ENCODE results near the gene ATXN7L3.

The ATXN7L3 gene

DNA sequence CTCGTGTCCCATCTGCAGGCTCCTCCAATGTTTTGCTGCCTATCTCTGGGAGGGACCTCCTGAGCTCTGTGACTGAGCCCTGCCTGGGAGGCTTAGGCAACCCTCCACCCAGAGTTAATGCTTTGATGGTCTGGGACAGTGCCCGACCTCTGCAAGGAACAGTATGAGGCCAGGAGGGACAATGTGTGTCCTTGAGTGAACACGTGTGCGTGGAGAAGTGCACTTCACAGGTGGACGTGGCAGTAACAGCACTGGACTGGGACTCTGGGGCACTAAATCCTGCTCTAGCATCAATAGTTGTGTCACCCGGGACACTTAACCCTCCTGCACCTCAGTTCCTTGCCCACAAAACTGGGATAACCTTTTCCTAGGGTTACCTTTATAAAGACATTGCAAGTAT lies 15.2 kb upstream of the ATXN7L3 start (continued):
- TF ChIP-seq ZNF10 (tag by site-specific recombination; IDR thresholded peaks at IDR 0.05) = no peak
- no peak for TF ChIP-seq ZBTB21 (tag by site-specific recombination; IDR thresholded peaks at IDR 0.05)
- TF ChIP-seq ZSCAN23 (tag by site-specific recombination; IDR thresholded peaks at IDR 0.05) = no peak

DNA sequence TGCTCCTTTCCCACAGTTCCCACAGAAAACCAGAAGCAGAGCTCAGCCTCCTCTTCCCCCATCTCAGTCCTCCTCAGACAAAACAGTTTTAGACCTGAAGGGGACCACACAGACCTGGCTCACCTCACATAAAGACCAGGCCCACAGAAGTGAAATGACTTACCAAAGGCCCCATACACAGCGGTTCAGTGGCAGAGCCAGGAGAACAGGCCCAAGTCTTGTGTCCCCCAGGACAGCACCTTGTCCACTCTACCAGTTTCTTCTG lies 14.5 kb upstream of the ATXN7L3 start:
- H3K36me3 ChIP-seq (ENCODE audit: control insufficient read depth in 2 of 2, insufficient read depth in 1 of 2, low read length in 2 of 2) = peaks cover 20 to 81% of the 10 kb centered on the region in 2 experiments
- H3K4me3 ChIP-seq (ENCODE audit: low read depth, low read length) = no peak overlapping the region
- no peaks in the 10 kb centered on the region for H3K4me1 ChIP-seq (ENCODE audit: control insufficient read depth, insufficient read depth, low read length)
- ChIA-PET CTCF (interaction anchor here (0.6 to 1.2 kb wide), 3 partner anchors 117 to 427 kb away, joined by 3 read pairs; no protein-coding TSS in a partner anchor), POLR2A (interaction anchor here (0.7 to 1.8 kb wide), 2 partner anchors 14 to 288 kb away, joined by 3 to 7 read pairs; partner anchors contain the start of gene ATXN7L3)
- no peaks in the 10 kb centered on the region for H3K9me3 ChIP-seq (ENCODE audit: control insufficient read depth, insufficient read depth, low read depth, low read length)
- TF ChIP-seq ZNF121 (tag by site-specific recombination; IDR thresholded peaks at IDR 0.05) (no peak), ZNF560 (tag by site-specific recombination; IDR thresholded peaks at IDR 0.05; ENCODE audit: borderline replicate concordance) (no peak), ZNF791 (tag by site-specific recombination; IDR thresholded peaks at IDR 0.05) (no peak), ZNF175 (tag by site-specific recombination; IDR thresholded peaks at IDR 0.05) (no peak), ZNF837 (tag by site-specific recombination; IDR thresholded peaks at IDR 0.05) (no peak)
- TF ChIP-seq, protein P1, sequence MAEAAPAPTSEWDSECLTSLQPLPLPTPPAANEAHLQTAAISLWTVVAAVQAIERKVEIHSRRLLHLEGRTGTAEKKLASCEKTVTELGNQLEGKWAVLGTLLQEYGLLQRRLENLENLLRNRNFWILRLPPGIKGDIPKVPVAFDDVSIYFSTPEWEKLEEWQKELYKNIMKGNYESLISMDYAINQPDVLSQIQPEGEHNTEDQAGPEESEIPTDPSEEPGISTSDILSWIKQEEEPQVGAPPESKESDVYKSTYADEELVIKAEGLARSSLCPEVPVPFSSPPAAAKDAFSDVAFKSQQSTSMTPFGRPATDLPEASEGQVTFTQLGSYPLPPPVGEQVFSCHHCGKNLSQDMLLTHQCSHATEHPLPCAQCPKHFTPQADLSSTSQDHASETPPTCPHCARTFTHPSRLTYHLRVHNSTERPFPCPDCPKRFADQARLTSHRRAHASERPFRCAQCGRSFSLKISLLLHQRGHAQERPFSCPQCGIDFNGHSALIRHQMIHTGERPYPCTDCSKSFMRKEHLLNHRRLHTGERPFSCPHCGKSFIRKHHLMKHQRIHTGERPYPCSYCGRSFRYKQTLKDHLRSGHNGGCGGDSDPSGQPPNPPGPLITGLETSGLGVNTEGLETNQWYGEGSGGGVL (tag by site-specific recombination; IDR thresholded peaks at IDR 0.05) = no peak
- no peak overlapping the region for H3K27ac ChIP-seq (ENCODE audit: extremely low read depth, low read depth, low read length)

DNA sequence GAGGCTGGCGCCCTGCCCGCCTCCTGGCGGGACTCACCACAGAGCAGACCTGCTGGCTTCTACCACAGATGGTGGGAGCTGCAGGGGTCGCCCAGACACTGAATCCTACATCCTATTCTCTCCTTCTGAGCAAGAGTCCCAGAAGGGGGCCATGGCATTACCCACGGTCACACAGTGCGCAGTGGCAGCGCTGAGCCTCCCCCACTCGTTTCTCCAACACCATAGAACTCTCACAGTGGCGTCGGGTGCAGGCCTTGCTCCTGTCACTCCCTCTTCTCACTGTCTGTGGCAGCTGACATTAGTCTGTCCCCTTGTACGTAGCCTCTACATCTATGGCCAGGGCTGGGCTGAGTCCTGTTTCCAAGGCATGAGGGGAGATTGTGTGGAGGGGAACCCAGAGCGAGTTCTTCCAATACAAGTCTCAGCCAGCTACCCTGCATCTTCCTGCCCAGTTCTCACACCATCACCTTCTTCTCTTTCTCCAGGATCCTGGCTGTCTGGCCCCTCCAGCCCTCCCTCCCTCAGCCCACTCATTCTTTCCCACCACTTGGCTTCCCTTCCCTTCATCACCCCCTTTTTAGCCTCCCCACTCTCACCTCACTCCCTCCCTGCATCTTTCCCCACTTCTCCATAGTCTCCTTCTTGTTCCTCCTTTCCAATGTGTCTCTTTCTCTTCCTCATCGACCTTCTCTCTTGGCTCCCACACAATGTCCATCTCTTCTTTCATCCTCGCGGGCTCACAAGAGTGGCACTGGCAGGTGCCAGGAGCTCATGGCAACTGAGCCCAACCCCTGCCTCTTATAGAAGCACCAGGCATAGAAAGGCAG lies 13.9 kb upstream of the ATXN7L3 start:
- ChIA-PET CTCF (interaction anchor here (0.6 to 0.7 kb wide), 2 partner anchors 15 to 427 kb away, joined by 3 read pairs; no protein-coding TSS in a partner anchor), POLR2A (interaction anchor here (0.6 to 1.8 kb wide), 4 partner anchors 14 to 287 kb away, joined by 3 to 7 read pairs (median 3); partner anchors contain the start of genes ATXN7L3 and GRN)
- peak; percentile 63 for TF ChIP-seq ZIC2 (tag by site-specific recombination; IDR thresholded peaks at IDR 0.05)
- no peak for TF ChIP-seq ZNF274 (IDR thresholded peaks at IDR 0.05; ENCODE audit: low read length)
- TF ChIP-seq ZNF274 (tag by site-specific recombination; IDR thresholded peaks at IDR 0.05; ENCODE audit: borderline replicate concordance) = 0 out of 2 replicates have a peak, but pooled peaks have one; percentile 39
- TF ChIP-seq, protein P2, sequence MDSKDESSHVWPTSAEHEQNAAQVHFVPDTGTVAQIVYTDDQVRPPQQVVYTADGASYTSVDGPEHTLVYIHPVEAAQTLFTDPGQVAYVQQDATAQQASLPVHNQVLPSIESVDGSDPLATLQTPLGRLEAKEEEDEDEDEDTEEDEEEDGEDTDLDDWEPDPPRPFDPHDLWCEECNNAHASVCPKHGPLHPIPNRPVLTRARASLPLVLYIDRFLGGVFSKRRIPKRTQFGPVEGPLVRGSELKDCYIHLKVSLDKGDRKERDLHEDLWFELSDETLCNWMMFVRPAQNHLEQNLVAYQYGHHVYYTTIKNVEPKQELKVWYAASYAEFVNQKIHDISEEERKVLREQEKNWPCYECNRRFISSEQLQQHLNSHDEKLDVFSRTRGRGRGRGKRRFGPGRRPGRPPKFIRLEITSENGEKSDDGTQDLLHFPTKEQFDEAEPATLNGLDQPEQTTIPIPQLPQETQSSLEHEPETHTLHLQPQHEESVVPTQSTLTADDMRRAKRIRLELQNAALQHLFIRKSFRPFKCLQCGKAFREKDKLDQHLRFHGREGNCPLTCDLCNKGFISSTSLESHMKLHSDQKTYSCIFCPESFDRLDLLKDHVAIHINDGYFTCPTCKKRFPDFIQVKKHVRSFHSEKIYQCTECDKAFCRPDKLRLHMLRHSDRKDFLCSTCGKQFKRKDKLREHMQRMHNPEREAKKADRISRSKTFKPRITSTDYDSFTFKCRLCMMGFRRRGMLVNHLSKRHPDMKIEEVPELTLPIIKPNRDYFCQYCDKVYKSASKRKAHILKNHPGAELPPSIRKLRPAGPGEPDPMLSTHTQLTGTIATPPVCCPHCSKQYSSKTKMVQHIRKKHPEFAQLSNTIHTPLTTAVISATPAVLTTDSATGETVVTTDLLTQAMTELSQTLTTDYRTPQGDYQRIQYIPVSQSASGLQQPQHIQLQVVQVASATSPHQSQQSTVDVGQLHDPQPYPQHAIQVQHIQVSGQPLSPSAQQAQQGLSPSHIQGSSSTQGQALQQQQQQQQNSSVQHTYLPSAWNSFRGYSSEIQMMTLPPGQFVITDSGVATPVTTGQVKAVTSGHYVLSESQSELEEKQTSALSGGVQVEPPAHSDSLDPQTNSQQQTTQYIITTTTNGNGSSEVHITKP (tag by site-specific recombination; IDR thresholded peaks at IDR 0.05) = peak; percentile 44; the same call in 1 of the 2 replicates
- no peak for TF ChIP-seq SETDB1 (IDR thresholded peaks at IDR 0.05; ENCODE audit: insufficient read length, low read length)
- 0 out of 2 replicates have a peak, but pooled peaks have one; percentile 44 for TF ChIP-seq PRDM1 (tag by site-specific recombination; IDR thresholded peaks at IDR 0.05)
- Histone ChIP-seq H3K27ac (ENCODE audit: extremely low read depth, low read depth, low read length) (no peak overlapping the region), H3K4me1 (ENCODE audit: control insufficient read depth, insufficient read depth, low read length) (no peaks in the 10 kb centered on the region), H3K9me3 (ENCODE audit: control insufficient read depth, insufficient read depth, low read depth, low read length) (no peaks in the 10 kb centered on the region), H3K36me3 (ENCODE audit: control insufficient read depth in 2 of 2, insufficient read depth in 1 of 2, low read length in 2 of 2) (peaks cover 26 to 87% of the 10 kb centered on the region in 2 experiments), H3K4me3 (ENCODE audit: low read depth, low read length) (no peak overlapping the region)
